OCI-LY7 (cell line): ENCODE data around the gene NOTCH3.

Experiments used
- EZH2phosphoT487 ChIP-seq: fragments of 200-600 bp; sonication (generic); IDR thresholded peaks from 2 replicates; pipeline ENCODE4 v1.6.1; 2018; ENCODE audit warnings: low read depth, borderline replicate concordance, mild to moderate bottlenecking, mixed run types, antibody characterized with exemption, low read length, moderate library complexity, mixed read lengths
- TF ChIP-seq, protein P1 (sequence below): fragments of 200-600 bp; sonication (generic); conservative IDR thresholded peaks from 2 replicates; pipeline ENCODE4 v1.5.1; 2014; ENCODE audit warnings: mild to moderate bottlenecking, antibody characterized with exemption, low read length, moderate library complexity, mixed read lengths

DNA sequence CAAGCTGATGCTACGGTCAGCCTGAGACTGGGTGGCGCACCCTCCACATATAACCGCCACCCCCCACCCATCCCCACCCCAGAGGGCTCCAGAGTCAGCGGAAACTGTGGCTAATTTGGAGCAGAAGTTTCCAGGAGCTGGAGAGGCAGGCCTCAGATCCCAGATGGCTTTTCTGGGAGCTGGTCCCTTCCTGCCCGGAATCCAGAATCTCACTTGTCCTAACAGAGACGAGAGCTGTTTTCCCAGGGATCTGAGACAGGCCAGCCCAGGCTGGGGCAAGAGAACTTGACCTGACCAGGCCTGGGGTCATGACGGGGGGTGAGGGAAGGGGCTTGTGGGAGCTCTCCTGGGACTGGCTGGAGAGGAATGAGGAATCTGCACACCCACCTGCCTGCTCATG, 25.0 kb upstream of the NOTCH3 start:
- TF ChIP-seq, protein P1, sequence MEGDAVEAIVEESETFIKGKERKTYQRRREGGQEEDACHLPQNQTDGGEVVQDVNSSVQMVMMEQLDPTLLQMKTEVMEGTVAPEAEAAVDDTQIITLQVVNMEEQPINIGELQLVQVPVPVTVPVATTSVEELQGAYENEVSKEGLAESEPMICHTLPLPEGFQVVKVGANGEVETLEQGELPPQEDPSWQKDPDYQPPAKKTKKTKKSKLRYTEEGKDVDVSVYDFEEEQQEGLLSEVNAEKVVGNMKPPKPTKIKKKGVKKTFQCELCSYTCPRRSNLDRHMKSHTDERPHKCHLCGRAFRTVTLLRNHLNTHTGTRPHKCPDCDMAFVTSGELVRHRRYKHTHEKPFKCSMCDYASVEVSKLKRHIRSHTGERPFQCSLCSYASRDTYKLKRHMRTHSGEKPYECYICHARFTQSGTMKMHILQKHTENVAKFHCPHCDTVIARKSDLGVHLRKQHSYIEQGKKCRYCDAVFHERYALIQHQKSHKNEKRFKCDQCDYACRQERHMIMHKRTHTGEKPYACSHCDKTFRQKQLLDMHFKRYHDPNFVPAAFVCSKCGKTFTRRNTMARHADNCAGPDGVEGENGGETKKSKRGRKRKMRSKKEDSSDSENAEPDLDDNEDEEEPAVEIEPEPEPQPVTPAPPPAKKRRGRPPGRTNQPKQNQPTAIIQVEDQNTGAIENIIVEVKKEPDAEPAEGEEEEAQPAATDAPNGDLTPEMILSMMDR = no peak
- TF ChIP-seq EZH2phosphoT487 = no peak
